ENCODE results near the gene FGD5. TPM values are rescaled to one million over a fixed set of nuclear protein-coding genes. Genes with fewer than 3 reads are reported as not detected.
A peak's percentile ranks its signal among the peaks of the same experiment; 100 is the strongest.

FGD5 gene
- total and polyA plus RNA-seq, 2 experiments from 2014 or later = 0.59 to 1.1 TPM

- no peak overlapping the region for H3K4me3 ChIP-seq
- DNase-seq (ENCODE audit: low read depth in 1 of 2, low spot score in 1 of 2) = no peak
- no peak overlapping the region for H3K27ac ChIP-seq
- no peaks in the 10 kb centered on the region for H3K4me1 ChIP-seq (ENCODE audit: low read depth)
- H3K36me3 ChIP-seq = no peaks in the 10 kb centered on the region
- no peaks in the 10 kb centered on the region for H3K9me3 ChIP-seq (ENCODE audit: low read depth)
- TF ChIP-seq CTCF (IDR thresholded peaks at IDR 0.05; ENCODE audit: low read depth, low read length) = no peak
- H3K27me3 ChIP-seq = no peaks in the 10 kb centered on the region
Measured at GRCh38 chr3:14844386-14845170, 25.8 kb downstream of the FGD5 start.

GRCh38 chr3:14845180-14845579, 26.4 kb downstream of the FGD5 start:
- Histone ChIP-seq H3K4me1 (ENCODE audit: low read depth) (no peaks in the 10 kb centered on the region), H3K27me3 (no peaks in the 10 kb centered on the region), H3K9me3 (ENCODE audit: low read depth) (no peaks in the 10 kb centered on the region), H3K4me3 (no peak overlapping the region), H3K36me3 (no peaks in the 10 kb centered on the region), H3K27ac (no peak overlapping the region)
- DNase-seq (ENCODE audit: low read depth in 1 of 2, low spot score in 1 of 2) = no peak
- no peak for TF ChIP-seq CTCF (IDR thresholded peaks at IDR 0.05; ENCODE audit: low read depth, low read length)

DNA sequence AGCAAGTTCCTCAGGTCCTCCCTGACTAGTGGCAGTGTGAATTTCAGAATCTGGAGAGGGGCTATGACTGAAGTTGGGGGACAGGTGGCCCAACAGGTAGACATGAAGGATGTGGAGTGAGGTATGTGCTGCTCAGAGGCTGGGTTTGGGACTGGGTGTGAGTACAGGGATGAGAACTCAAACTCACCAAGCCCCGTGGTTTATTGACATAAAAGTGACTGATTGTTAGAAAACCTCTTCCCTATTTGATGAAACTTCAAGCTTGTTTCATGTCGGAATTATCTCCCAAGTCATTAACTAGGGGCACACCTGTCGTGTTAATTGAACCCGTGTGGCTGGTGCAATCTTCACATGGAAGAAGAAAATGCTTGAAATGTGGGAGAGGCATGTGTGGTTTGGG, 27.1 kb downstream of the FGD5 start:
- no peaks in the 10 kb centered on the region for H3K36me3 ChIP-seq
- H3K27me3 ChIP-seq = no peaks in the 10 kb centered on the region
- no peaks in the 10 kb centered on the region for H3K4me1 ChIP-seq (ENCODE audit: low read depth)
- TF ChIP-seq CTCF (IDR thresholded peaks at IDR 0.05; ENCODE audit: low read depth, low read length) = no peak
- no peak overlapping the region for H3K27ac ChIP-seq
- no peak for DNase-seq (ENCODE audit: low read depth in 1 of 2, low spot score in 1 of 2)
- H3K4me3 ChIP-seq = no peak overlapping the region
- no peaks in the 10 kb centered on the region for H3K9me3 ChIP-seq (ENCODE audit: low read depth)

GRCh38 chr3:14846226-14846880, 27.6 kb downstream of the FGD5 start:
- Histone ChIP-seq H3K27ac (no peak overlapping the region), H3K27me3 (no peaks in the 10 kb centered on the region), H3K36me3 (no peaks in the 10 kb centered on the region), H3K4me1 (ENCODE audit: low read depth) (no peaks in the 10 kb centered on the region), H3K9me3 (ENCODE audit: low read depth) (no peaks in the 10 kb centered on the region), H3K4me3 (no peak overlapping the region)
- no peak for DNase-seq (ENCODE audit: low read depth in 1 of 2, low spot score in 1 of 2)
- no peak for TF ChIP-seq CTCF (IDR thresholded peaks at IDR 0.05; ENCODE audit: low read depth, low read length)

GRCh38 chr3:14847613-14848541, 29.1 kb downstream of the FGD5 start:
- DNase-seq (ENCODE audit: low read depth in 1 of 2, low spot score in 1 of 2) = peak in 1 of 2 donors; percentile 25
- H3K9me3 ChIP-seq (ENCODE audit: low read depth) = no peaks in the 10 kb centered on the region
- no peak overlapping the region for H3K27ac ChIP-seq
- no peaks in the 10 kb centered on the region for H3K4me1 ChIP-seq (ENCODE audit: low read depth)
- no peaks in the 10 kb centered on the region for H3K36me3 ChIP-seq
- no peaks in the 10 kb centered on the region for H3K27me3 ChIP-seq
- no peak for TF ChIP-seq CTCF (IDR thresholded peaks at IDR 0.05; ENCODE audit: low read depth, low read length)
- no peak overlapping the region for H3K4me3 ChIP-seq
